ENCODE data around the gene PDZD4.

Gene PDZD4

GRCh38 chrX:153867671-153868070 is 37.3 kb upstream of the PDZD4 start:
- POLR2A ChIA-PET: no interaction called here
- no peak for DNase-seq (ENCODE audit: extremely low spot score)
- CTCF ChIA-PET: no interaction called here
- TF ChIP-seq PKNOX1 (IDR thresholded peaks at IDR 0.05) (no peak), FOXA1 (IDR thresholded peaks at IDR 0.05) (no peak), L3MBTL2 (conservative IDR thresholded peaks at IDR 0.05) (no peak), ARNT (IDR thresholded peaks at IDR 0.05) (no peak), NFRKB (IDR thresholded peaks at IDR 0.05) (no peak)

GRCh38 chrX:153867139-153867538 is 36.8 kb upstream of the PDZD4 start:
- CTCF ChIA-PET: no interaction called here
- TF ChIP-seq FOXM1 (IDR thresholded peaks at IDR 0.05; ENCODE audit: borderline replicate concordance) (no peak), PKNOX1 (IDR thresholded peaks at IDR 0.05) (no peak), BHLHE40 (IDR thresholded peaks at IDR 0.05; ENCODE audit: borderline replicate concordance) (no peak), TARDBP (IDR thresholded peaks at IDR 0.05) (no peak), SUZ12 (IDR thresholded peaks at IDR 0.05) (no peak), SP1 (IDR thresholded peaks at IDR 0.05) (no peak), LEF1 (IDR thresholded peaks at IDR 0.05; ENCODE audit: borderline replicate concordance) (no peak), HDGF (IDR thresholded peaks at IDR 0.05; ENCODE audit: borderline replicate concordance) (no peak), ZNF384 (IDR thresholded peaks at IDR 0.05) (no peak)
- POLR2A ChIA-PET: no interaction called here
- no peak for DNase-seq (ENCODE audit: extremely low spot score)

- POLR2A ChIA-PET: no interaction called here
- CTCF ChIA-PET: no interaction called here
- no peak for DNase-seq (ENCODE audit: extremely low spot score)
These were observed 36.1 kb upstream of the PDZD4 start for GRCh38 chrX:153866302-153867019.

GRCh38 chrX:153865685-153866084 is 35.3 kb upstream of the PDZD4 start:
- POLR2A ChIA-PET: no interaction called here
- no peak for DNase-seq (ENCODE audit: extremely low spot score)
- CTCF ChIA-PET: no interaction called here
- TF ChIP-seq ARNT (IDR thresholded peaks at IDR 0.05): no peak
- no peak for TF ChIP-seq HDGF (IDR thresholded peaks at IDR 0.05; ENCODE audit: borderline replicate concordance)
- no peak for TF ChIP-seq FOXM1 (IDR thresholded peaks at IDR 0.05; ENCODE audit: borderline replicate concordance)

More at GRCh38 chrX:153866302-153867019, 36.1 kb upstream of the PDZD4 start:
- TF ChIP-seq HDGF (IDR thresholded peaks at IDR 0.05; ENCODE audit: borderline replicate concordance) (no peak), CTBP1 (IDR thresholded peaks at IDR 0.05; ENCODE audit: borderline replicate concordance) (no peak), PKNOX1 (IDR thresholded peaks at IDR 0.05) (no peak), SUZ12 (IDR thresholded peaks at IDR 0.05) (no peak), ELF4 (IDR thresholded peaks at IDR 0.05) (no peak), ZNF384 (IDR thresholded peaks at IDR 0.05) (no peak), LEF1 (IDR thresholded peaks at IDR 0.05; ENCODE audit: borderline replicate concordance) (no peak), FOXK2 (IDR thresholded peaks at IDR 0.05) (no peak), BHLHE40 (IDR thresholded peaks at IDR 0.05; ENCODE audit: borderline replicate concordance) (no peak), L3MBTL2 (conservative IDR thresholded peaks at IDR 0.05) (no peak), FOXA1 (IDR thresholded peaks at IDR 0.05) (no peak), NFRKB (IDR thresholded peaks at IDR 0.05) (no peak), TARDBP (IDR thresholded peaks at IDR 0.05) (no peak), FOXM1 (IDR thresholded peaks at IDR 0.05; ENCODE audit: borderline replicate concordance) (no peak), SP1 (IDR thresholded peaks at IDR 0.05) (no peak), ARNT (IDR thresholded peaks at IDR 0.05) (no peak)

- no peak for DNase-seq (ENCODE audit: extremely low spot score)
- CTCF ChIA-PET: no interaction called here
- POLR2A ChIA-PET: no interaction called here
- no peak for TF ChIP-seq LEF1 (IDR thresholded peaks at IDR 0.05; ENCODE audit: borderline replicate concordance)
- TF ChIP-seq TARDBP (IDR thresholded peaks at IDR 0.05): no peak
- TF ChIP-seq NFRKB (IDR thresholded peaks at IDR 0.05): no peak
- TF ChIP-seq SUZ12 (IDR thresholded peaks at IDR 0.05): no peak
- no peak for TF ChIP-seq ELF4 (IDR thresholded peaks at IDR 0.05)
- no peak for TF ChIP-seq FOXA1 (IDR thresholded peaks at IDR 0.05)
- no peak for TF ChIP-seq CTBP1 (IDR thresholded peaks at IDR 0.05; ENCODE audit: borderline replicate concordance)
- no peak for TF ChIP-seq ZNF384 (IDR thresholded peaks at IDR 0.05)
- no peak for TF ChIP-seq HDGF (IDR thresholded peaks at IDR 0.05; ENCODE audit: borderline replicate concordance)
- no peak for TF ChIP-seq PKNOX1 (IDR thresholded peaks at IDR 0.05)
- no peak for TF ChIP-seq FOXK2 (IDR thresholded peaks at IDR 0.05)
These were observed 34.9 kb upstream of the PDZD4 start for GRCh38 chrX:153865321-153865580.

- TF ChIP-seq FOXA1 (IDR thresholded peaks at IDR 0.05) (no peak), NFRKB (IDR thresholded peaks at IDR 0.05) (no peak), FOXK2 (IDR thresholded peaks at IDR 0.05) (no peak), PKNOX1 (IDR thresholded peaks at IDR 0.05) (no peak), ZNF384 (IDR thresholded peaks at IDR 0.05) (no peak), LEF1 (IDR thresholded peaks at IDR 0.05; ENCODE audit: borderline replicate concordance) (no peak), HDGF (IDR thresholded peaks at IDR 0.05; ENCODE audit: borderline replicate concordance) (no peak), L3MBTL2 (conservative IDR thresholded peaks at IDR 0.05) (no peak), SUZ12 (IDR thresholded peaks at IDR 0.05) (no peak), TARDBP (IDR thresholded peaks at IDR 0.05) (no peak), FOXM1 (IDR thresholded peaks at IDR 0.05; ENCODE audit: borderline replicate concordance) (no peak), SP1 (IDR thresholded peaks at IDR 0.05) (no peak), ARNT (IDR thresholded peaks at IDR 0.05) (no peak), ELF4 (IDR thresholded peaks at IDR 0.05) (no peak), CTBP1 (IDR thresholded peaks at IDR 0.05; ENCODE audit: borderline replicate concordance) (no peak)
- ChIA-PET POLR2A (no interaction called here), CTCF (no interaction called here)
- no peak for DNase-seq (ENCODE audit: extremely low spot score)
These were observed 34.4 kb upstream of the PDZD4 start for GRCh38 chrX:153864561-153865320.
